KMS-11 (cell line): ENCODE measurements around the gene CWC15.

Experiments
- H2AFZ ChIP-seq: fragments of 200-600 bp; sonication (generic); 2 replicates; pipeline ENCODE4 v1.6.1; 2016; ENCODE audit warnings: antibody characterized with exemption, mixed run types, low read depth
- H3K27ac ChIP-seq: fragments of 200-600 bp; sonication (generic); 2 replicates; pipeline ENCODE4 v1.6.1; 2016; ENCODE audit warnings: mild to moderate bottlenecking, mixed run types
- H3K27me3 ChIP-seq: fragments of 200-600 bp; sonication (generic); 2 replicates; pipeline ENCODE4 v1.6.1; 2017; ENCODE audit warnings: mild to moderate bottlenecking, low read depth, mixed run types, moderate library complexity; ENCODE audit not compliant: insufficient read depth
- H3K36me3 ChIP-seq: fragments of 200-600 bp; sonication (generic); 2 replicates; pipeline ENCODE4 v1.6.1; 2017; ENCODE audit warnings: mild to moderate bottlenecking, mixed run types; ENCODE audit not compliant: insufficient read depth
- H3K4me1 ChIP-seq: fragments of 200-600 bp; sonication (generic); 2 replicates; pipeline ENCODE4 v1.6.1; 2016; ENCODE audit warnings: mild to moderate bottlenecking, low read depth, mixed run types; ENCODE audit not compliant: poor library complexity, severe bottlenecking
- H3K4me2 ChIP-seq: fragments of 200-600 bp; sonication (generic); 2 replicates; pipeline ENCODE4 v1.7.0; 2016; ENCODE audit warnings: mild to moderate bottlenecking, mixed run types
- H3K4me3 ChIP-seq: fragments of 200-600 bp; sonication (generic); IDR thresholded peaks from 2 replicates; pipeline ENCODE4 v1.6.1; 2017; ENCODE audit warnings: low read depth, low read length, mixed read lengths; ENCODE audit not compliant: insufficient read depth
- H3K79me2 ChIP-seq: fragments of 200-600 bp; sonication (generic); 2 replicates; pipeline ENCODE4 v1.6.1; 2016; ENCODE audit warnings: low read depth, mixed run types; ENCODE audit not compliant: insufficient read depth
- H3K9ac ChIP-seq: fragments of 200-600 bp; sonication (generic); 2 replicates; pipeline ENCODE4 v1.6.1; 2016; ENCODE audit warnings: mild to moderate bottlenecking, mixed run types
- H4K20me1 ChIP-seq: fragments of 200-600 bp; sonication (generic); 2 replicates; pipeline ENCODE4 v1.6.1; 2016; ENCODE audit warnings: mild to moderate bottlenecking, mixed run types; ENCODE audit not compliant: insufficient read depth
- CTCF ChIP-seq: fragments of 200-600 bp; sonication (generic); conservative IDR thresholded peaks from 2 replicates; pipeline ENCODE4 v1.6.1; 2017; ENCODE audit warnings: low read depth, mild to moderate bottlenecking, antibody characterized with exemption, low read length, moderate library complexity, mixed read lengths

The CWC15 gene

GRCh38 chr11:94954753-94955152 is 18.6 kb downstream of the CWC15 start:
- Histone ChIP-seq H3K9ac (no peak overlapping the region), H3K36me3 (no peaks in the 10 kb centered on the region), H2AFZ (no peak overlapping the region), H3K27me3 (no peaks in the 10 kb centered on the region), H3K4me1 (no peaks in the 10 kb centered on the region), H3K4me2 (no peak overlapping the region), H3K79me2 (no peaks in the 10 kb centered on the region), H3K4me3 (no peak overlapping the region), H3K27ac (no peak overlapping the region), H4K20me1 (no peaks in the 10 kb centered on the region)
- TF ChIP-seq CTCF = no peak

- Histone ChIP-seq H3K4me2 (no peak overlapping the region), H3K36me3 (no peaks in the 10 kb centered on the region), H3K9ac (no peak overlapping the region), H3K4me1 (no peaks in the 10 kb centered on the region), H2AFZ (no peak overlapping the region), H3K4me3 (no peak overlapping the region), H4K20me1 (no peaks in the 10 kb centered on the region), H3K79me2 (no peaks in the 10 kb centered on the region), H3K27me3 (no peaks in the 10 kb centered on the region), H3K27ac (no peak overlapping the region)
- TF ChIP-seq CTCF = no peak
Observed at GRCh38 chr11:94948070-94948617, 25.2 kb downstream of the CWC15 start.

- Histone ChIP-seq H3K4me1 (no peaks in the 10 kb centered on the region), H3K4me3 (no peak overlapping the region), H3K4me2 (no peak overlapping the region), H3K27ac (no peak overlapping the region), H2AFZ (no peak overlapping the region), H3K36me3 (no peaks in the 10 kb centered on the region), H4K20me1 (no peaks in the 10 kb centered on the region), H3K27me3 (no peaks in the 10 kb centered on the region), H3K9ac (no peak overlapping the region), H3K79me2 (no peaks in the 10 kb centered on the region)
- TF ChIP-seq CTCF = no peak
Observed at GRCh38 chr11:94946812-94947211, 26.5 kb downstream of the CWC15 start.

GRCh38 chr11:94941131-94941530 is 32.2 kb downstream of the CWC15 start:
- Histone ChIP-seq H3K9ac (no peak overlapping the region), H3K4me1 (no peaks in the 10 kb centered on the region), H3K36me3 (no peaks in the 10 kb centered on the region), H3K79me2 (no peaks in the 10 kb centered on the region), H3K27ac (no peak overlapping the region), H3K4me3 (no peak overlapping the region), H3K4me2 (no peak overlapping the region), H3K27me3 (no peaks in the 10 kb centered on the region), H4K20me1 (no peaks in the 10 kb centered on the region), H2AFZ (no peak overlapping the region)
- no peak for TF ChIP-seq CTCF
